Naive thymus-derived CD8-positive, alpha-beta T cell (primary cell): Measurements from ENCODE around the gene ADGRG3. TPM values are rescaled to one million over a fixed set of nuclear protein-coding genes. Genes with fewer than 3 reads are reported as not detected.

ENCODE experiments used
- ATAC-seq, 2 donors: fragments of 150-1000 bp; cut with Tn5 transposase in 1 of 2; sonication (Bioruptor Pico), chemical (Tn5 transposase) in 1 of 2; 1 replicate in 1 of 2; 2 replicates in 1 of 2; pipeline ENCODE4 v1.10.0; 2021; ENCODE audit warnings: mild to moderate bottlenecking in 2 of 2, moderate library complexity in 2 of 2
- POLR2A ChIA-PET: fragments of 350-600 bp; sonication (Branson Sonifier 250); formaldehyde crosslinking; loops from one replicate; lab custom pipeline; 2021; ENCODE audit warnings: antibody characterized with exemption; lab: Charles Lee
- DNase-seq, 10 donors: peaks; one replicate each; pipeline versions ENCODE4 v3.0.0 to v3.0.0-alpha.2; 2020 to 2022
- H3K27ac Mint-ChIP-seq, 10 donors: one replicate each; pipeline ENCODE4 v1.8.0; 2020 to 2022; ENCODE audit warnings: mild to moderate bottlenecking in 10 of 10, mixed read lengths in 10 of 10, moderate library complexity in 4 of 10, inconsistent platforms in 1 of 10
- H3K27me3 Mint-ChIP-seq, 5 donors: one replicate each; pipeline ENCODE4 v1.8.0; 2021 to 2022; ENCODE audit warnings: mixed read lengths in 5 of 5
- H3K36me3 Mint-ChIP-seq, 3 donors: one replicate each; pipeline ENCODE4 v1.8.0; 2020 to 2022; ENCODE audit warnings: mixed read lengths in 3 of 3, mild to moderate bottlenecking in 2 of 3, inconsistent platforms in 1 of 3
- H3K4me1 Mint-ChIP-seq, 4 donors: one replicate each; pipeline ENCODE4 v1.8.0; 2021 to 2022; ENCODE audit warnings: mixed read lengths in 4 of 4
- H3K4me3 Mint-ChIP-seq, 10 donors: one replicate each; pipeline ENCODE4 v1.8.0; 2020 to 2022; ENCODE audit warnings: mild to moderate bottlenecking in 10 of 10, mixed read lengths in 10 of 10, moderate library complexity in 6 of 10, inconsistent platforms in 1 of 10
- H3K9me3 Mint-ChIP-seq, 9 donors: one replicate each; pipeline ENCODE4 v1.8.0; 2020 to 2022; ENCODE audit warnings: mixed read lengths in 9 of 9, mild to moderate bottlenecking in 3 of 9, inconsistent platforms in 1 of 9, moderate library complexity in 1 of 9
- polyA plus RNA-seq, 3 donors: library from polyadenylated mRNA; unstranded; fragments of 300-500 nt; fragmentation: Illumina TruSeq; gene quantifications; one replicate each; pipeline ENCODE4 v1.2.3, GENCODE V29; 2021
- total RNA-seq, 8 experiments: library from RNA in 2 of 8; stranded (reverse) in 2 of 8; gene quantifications; one replicate each; pipeline ENCODE4 v1.2.3 and lab custom pipeline; 2021 to 2026

Gene ADGRG3
- total and polyA plus RNA-seq, 5 experiments from 2014 or later, result not detected

DNA sequence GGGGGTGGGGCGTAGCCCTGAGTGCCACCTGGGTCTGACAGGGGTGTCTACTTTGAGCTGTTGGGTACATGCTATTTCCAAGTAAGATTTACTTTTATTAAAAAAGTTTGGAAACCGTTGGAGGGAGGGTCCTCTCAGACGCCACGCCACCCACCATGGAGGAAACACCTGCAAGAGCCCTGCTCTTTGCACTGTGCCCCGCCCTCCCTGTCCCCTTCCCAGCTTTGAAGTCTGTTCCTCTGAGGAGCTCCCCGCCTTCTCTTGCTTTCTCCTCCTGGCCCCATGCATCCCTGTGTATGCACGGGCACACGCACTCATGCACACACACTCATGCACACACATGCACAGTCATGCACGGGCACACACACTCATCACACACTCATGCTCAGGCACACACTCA lies 24.2 kb upstream of the ADGRG3 start:
- Mint-ChIP-seq H3K36me3 (no peaks in the 10 kb centered on the region), H3K27me3 (peaks cover 0 to 1% (median 0%) of the 10 kb centered on the region in 5 donors), H3K27ac (no peak overlapping the region), H3K9me3 (no peaks in the 10 kb centered on the region), H3K4me1 (peaks cover 11 to 42% (median 28%) of the 10 kb centered on the region in 4 donors), H3K4me3 (no peak overlapping the region)
- DNase-seq (no peak), ATAC-seq (no peak)
- POLR2A ChIA-PET, result interaction anchor here (0.7 kb wide), 1 partner anchor 391 kb away, joined by 3 read pairs; no protein-coding TSS in a partner anchor

DNA sequence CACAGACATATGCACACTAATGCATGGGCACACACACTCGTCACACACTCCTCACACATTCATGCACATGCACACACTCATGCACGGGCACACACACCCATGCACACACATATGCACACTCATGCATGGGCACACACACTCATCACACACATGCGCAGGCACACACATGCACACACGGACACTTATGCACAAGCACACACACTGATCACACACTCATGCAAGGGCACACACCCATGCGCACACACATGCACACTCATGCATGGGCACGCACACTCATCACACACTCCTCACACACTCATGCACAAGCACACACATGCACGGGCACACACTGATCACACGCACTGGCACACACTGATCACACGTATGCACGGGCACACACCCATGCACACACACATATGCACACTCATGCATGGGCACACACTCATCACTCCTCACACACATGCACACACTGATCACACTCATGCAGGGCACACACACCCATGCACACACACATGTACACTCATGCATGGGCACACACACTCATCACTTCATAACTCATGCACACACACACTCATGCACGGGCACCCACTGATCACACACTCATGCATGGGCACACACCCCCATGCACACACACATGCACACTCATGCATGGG lies 23.6 kb upstream of the ADGRG3 start:
- H3K36me3 Mint-ChIP-seq, result no peaks in the 10 kb centered on the region
- no peak for DNase-seq
- H3K9me3 Mint-ChIP-seq, result no peaks in the 10 kb centered on the region
- POLR2A ChIA-PET, result no interaction called here
- ATAC-seq, result no peak
- peaks cover 0 to 1% (median 0%) of the 10 kb centered on the region in 5 donors for H3K27me3 Mint-ChIP-seq
- H3K27ac Mint-ChIP-seq, result no peak overlapping the region
- H3K4me1 Mint-ChIP-seq, result peaks cover 14 to 43% (median 30%) of the 10 kb centered on the region in 4 donors
- H3K4me3 Mint-ChIP-seq, result no peak overlapping the region

DNA sequence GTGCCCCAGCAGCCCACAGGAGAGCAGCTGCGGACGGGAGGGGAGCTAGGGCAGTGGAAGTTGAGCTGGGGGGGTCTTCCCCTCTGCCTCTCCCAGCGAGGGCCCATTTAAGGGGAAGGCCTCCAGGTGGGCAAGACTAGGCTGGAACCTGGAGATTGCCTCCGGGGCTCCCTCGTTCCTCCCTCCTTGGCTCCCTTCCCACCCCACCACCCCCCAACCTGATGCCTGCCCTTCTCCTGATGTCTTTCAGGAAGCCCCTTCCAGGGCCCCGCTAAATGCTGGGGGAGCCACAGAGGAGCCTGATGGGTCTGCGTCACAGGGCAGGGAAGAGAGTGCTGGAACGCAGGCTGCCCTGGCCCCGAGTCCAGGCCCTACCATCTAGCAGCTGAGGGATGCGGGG lies 22.9 kb upstream of the ADGRG3 start:
- Mint-ChIP-seq H3K4me1 (peaks cover 14 to 40% (median 30%) of the 10 kb centered on the region in 4 donors), H3K27me3 (peaks cover 0 to 1% (median 0%) of the 10 kb centered on the region in 5 donors), H3K4me3 (no peak overlapping the region), H3K9me3 (no peaks in the 10 kb centered on the region), H3K36me3 (no peaks in the 10 kb centered on the region), H3K27ac (peak overlapping the region in 1 of 10 donors; percentile 83)
- DNase-seq (no peak), ATAC-seq (no peak)
- POLR2A ChIA-PET, result no interaction called here

DNA sequence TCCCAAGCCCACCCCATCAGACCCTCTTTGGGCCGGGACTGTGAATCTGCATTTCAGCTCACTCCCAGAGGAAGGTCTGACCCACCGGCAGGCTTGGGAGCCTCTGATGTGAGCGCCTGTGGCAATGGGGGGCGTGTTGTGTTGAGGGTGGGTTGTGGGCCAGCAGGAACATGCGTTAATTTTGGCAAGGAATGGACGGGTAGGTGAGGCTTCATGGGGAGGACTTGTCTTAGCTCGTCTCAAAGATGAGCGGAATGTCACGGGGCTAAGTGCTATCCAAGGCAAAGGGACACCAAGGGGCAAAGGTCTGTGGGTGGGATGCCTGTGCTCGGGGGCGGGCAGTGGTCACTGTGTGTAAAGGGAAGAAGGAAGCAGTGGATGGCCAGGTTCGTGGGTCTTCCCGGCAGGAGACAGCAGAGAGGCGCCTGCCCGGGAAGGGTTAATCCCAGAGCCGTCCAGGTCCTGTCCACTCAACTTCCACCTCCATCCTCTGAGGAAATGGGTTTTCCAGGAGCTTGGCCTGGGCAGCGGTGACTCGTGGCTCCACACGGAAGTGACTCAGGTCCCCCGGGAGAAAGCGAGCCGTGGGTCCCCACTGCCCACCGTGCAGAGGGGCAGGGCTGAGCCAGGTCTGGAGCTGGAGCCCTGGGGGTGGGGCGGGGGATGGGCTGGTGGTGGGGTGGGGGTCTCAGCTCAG lies 22.3 kb upstream of the ADGRG3 start:
- peak overlapping the region in 3 of 10 donors; percentile 60 to 83 (median 64) for H3K27ac Mint-ChIP-seq
- H3K36me3 Mint-ChIP-seq, result no peaks in the 10 kb centered on the region
- no peak overlapping the region for H3K4me3 Mint-ChIP-seq
- POLR2A ChIA-PET, result interaction anchor here (0.7 kb wide), 1 partner anchor 51 kb away, joined by 3 read pairs; no protein-coding TSS in a partner anchor
- no peak for DNase-seq
- peaks cover 14 to 40% (median 30%) of the 10 kb centered on the region in 4 donors for H3K4me1 Mint-ChIP-seq
- peaks cover 0 to 1% (median 0%) of the 10 kb centered on the region in 5 donors for H3K27me3 Mint-ChIP-seq
- no peak for ATAC-seq
- no peaks in the 10 kb centered on the region for H3K9me3 Mint-ChIP-seq

DNA sequence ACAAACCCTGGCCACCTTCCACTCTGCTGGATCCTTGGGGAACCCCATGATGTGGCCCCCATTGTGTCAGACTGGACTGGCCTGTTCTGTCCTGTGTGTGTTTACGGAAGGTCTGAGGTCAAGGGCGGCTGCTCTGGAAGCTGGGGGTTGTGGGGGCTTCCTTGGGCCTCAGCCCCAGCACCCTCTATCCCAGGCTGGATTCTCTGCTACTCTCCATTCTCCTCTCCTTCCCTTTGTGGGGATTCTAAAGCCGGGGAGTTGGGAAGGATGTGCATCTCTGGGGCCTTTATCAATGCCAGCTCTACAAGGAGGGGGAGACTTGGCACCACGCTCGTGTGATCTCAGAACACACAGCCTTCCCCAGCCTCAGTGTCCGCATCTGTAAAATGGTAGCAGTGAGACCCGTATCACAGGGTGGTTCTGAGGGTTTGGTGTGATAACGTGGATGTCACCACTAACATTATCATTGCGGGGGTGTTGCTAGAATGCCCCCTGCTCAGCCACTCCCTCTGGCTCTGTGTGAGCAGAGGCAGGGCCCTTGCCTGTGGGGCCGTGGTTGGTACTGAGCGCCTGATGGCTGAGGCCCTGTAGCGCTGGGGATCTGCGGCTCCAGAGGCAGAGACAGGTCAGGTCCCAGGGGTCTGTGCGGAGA lies 21.6 kb upstream of the ADGRG3 start:
- H3K4me1 Mint-ChIP-seq, result peaks cover 15 to 43% (median 35%) of the 10 kb centered on the region in 4 donors
- H3K27ac Mint-ChIP-seq, result peak overlapping the region in 4 of 10 donors; percentile 33 to 85 (median 52)
- POLR2A ChIA-PET, result interaction anchor here (0.6 to 3.8 kb wide), 4 partner anchors 52 to 69 kb away, joined by 3 to 20 read pairs (median 4); no protein-coding TSS in a partner anchor
- H3K9me3 Mint-ChIP-seq, result no peaks in the 10 kb centered on the region
- DNase-seq, result peak in 2 of 10 donors; percentile 21 to 31
- peak in 1 of 2 donors; percentile 44 for ATAC-seq
- H3K4me3 Mint-ChIP-seq, result peak overlapping the region in 2 of 10 donors; percentile 42 to 88
- H3K36me3 Mint-ChIP-seq, result no peaks in the 10 kb centered on the region
- H3K27me3 Mint-ChIP-seq, result no peaks in the 10 kb centered on the region

DNA sequence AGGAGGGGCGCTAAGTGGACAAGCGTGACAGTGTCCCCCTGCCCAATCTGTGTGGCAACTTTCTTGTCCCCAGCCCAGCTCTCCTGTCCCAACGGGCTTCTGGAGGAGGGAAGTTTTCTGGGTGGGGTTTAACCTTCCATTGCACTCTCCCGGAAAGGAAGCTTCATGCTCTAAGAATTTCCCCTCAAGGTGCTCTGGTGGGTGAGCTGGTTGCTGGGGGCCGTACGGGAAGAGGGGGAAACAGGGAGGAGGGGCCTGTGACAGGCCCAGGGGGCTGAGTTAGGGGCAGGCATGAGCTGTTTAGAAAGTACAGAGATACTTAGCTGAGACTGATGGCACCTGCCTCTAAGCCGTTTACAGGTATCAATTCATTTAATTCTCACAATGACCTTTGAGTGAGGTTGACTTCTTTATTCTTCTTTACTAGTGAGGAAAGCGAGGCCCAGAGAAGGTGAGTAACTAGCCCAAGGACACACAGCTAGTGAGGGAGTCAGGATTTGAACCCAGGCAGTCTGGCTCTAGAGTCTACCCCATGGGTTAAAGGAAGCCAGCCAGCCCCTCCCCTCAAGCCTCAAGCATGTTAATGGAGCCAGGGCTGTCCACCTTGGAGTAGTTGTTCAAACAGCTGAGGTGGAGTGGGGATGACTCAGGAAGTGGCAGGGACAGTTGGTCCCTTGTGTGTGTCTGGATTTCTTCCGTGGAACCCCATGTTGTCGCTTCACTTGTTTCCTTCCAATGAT lies 20.8 kb upstream of the ADGRG3 start:
- H3K27me3 Mint-ChIP-seq, result no peaks in the 10 kb centered on the region

DNA sequence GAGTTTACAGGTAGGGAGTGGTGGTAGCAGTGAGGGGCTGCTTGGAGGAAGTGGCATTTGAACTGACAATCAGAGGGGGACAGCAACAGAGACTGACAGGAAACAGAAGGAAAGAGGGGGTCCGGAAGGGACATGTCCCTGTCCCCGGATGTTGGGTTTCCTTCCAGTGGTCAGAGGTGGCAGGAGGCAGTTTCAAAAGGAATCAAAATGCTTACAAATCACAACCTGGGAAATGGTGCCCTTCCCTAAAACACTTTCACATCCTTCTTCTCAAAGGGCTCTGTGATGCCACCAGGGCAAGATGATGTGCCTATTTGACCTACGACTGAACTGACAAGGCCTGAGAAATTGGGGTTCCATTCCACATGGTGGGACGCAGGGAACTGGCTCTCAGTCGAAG lies 20.0 kb upstream of the ADGRG3 start:
- Mint-ChIP-seq H3K4me3 (peak overlapping the region in 6 of 10 donors; percentile 11 to 88 (median 44)), H3K27ac (peak overlapping the region; percentile 29 to 90 (median 52)), H3K27me3 (no peaks in the 10 kb centered on the region), H3K36me3 (no peaks in the 10 kb centered on the region), H3K9me3 (no peaks in the 10 kb centered on the region), H3K4me1 (peaks cover 23 to 47% (median 42%) of the 10 kb centered on the region in 4 donors)
- DNase-seq (no peak), ATAC-seq (no peak)
- POLR2A ChIA-PET, result interaction anchor here (3.8 kb wide), 1 partner anchor 71 kb away, joined by 20 read pairs; no protein-coding TSS in a partner anchor

More for the DNA sequence above, 20.8 kb upstream of the ADGRG3 start:
- no peaks in the 10 kb centered on the region for H3K36me3 Mint-ChIP-seq
- peak in 1 of 2 donors; percentile 32 for ATAC-seq
- POLR2A ChIA-PET, result interaction anchor here (0.6 to 3.8 kb wide), 4 partner anchors 53 to 70 kb away, joined by 3 to 20 read pairs (median 4); no protein-coding TSS in a partner anchor
- H3K27ac Mint-ChIP-seq, result peak overlapping the region in 8 of 10 donors; percentile 27 to 90 (median 68)
- no peak for DNase-seq
- H3K4me3 Mint-ChIP-seq, result peak overlapping the region in 7 of 10 donors; percentile 12 to 88 (median 47)
- H3K9me3 Mint-ChIP-seq, result no peaks in the 10 kb centered on the region
- H3K4me1 Mint-ChIP-seq, result peaks cover 23 to 49% (median 42%) of the 10 kb centered on the region in 4 donors

DNA sequence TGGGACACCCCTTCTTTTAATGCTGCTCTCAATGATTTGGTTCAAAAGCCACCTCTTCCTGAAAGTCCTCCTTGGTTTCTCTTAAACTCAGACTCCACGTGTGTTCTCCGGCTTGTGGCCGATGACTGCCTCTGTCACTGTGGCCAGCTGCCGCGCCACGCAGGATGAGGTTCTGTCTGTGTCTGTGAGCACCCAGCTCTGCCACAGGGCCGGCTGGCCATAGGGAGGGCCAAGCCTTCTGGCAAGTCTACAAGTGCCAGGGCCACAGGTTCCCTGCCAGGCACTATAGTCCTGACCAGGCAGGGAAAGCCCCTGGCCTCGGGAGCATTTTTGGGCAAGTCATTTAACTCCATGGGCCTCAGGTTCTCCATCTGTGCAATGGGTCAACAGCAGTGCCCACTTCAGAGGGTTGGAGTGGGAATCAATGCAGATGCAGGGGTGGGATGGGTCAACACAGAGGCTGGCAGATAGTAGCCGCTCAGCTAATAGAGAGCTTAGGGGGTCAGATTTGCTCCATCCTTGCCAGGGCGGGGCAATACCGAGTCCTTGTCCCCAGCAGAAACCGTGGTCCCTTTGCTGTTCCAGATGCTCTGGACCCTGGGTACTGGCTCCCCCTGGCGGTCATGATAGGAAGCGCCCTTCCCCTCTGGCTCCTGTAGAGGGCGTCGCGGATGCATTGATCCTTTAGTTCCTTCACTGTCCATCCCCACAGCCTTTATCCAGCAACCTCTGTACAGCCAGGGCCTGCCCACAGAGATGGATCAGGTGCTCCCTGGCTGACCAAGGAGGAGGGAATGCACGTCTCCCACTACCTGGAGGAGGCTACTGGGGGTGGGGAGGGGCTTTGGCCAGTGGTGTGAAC lies 19.3 kb upstream of the ADGRG3 start:
- peak; percentile 78 to 90 for ATAC-seq
- peaks cover 23 to 47% (median 41%) of the 10 kb centered on the region in 4 donors for H3K4me1 Mint-ChIP-seq
- POLR2A ChIA-PET, result interaction anchor here (3.8 kb wide), 1 partner anchor 72 kb away, joined by 20 read pairs; no protein-coding TSS in a partner anchor
- H3K9me3 Mint-ChIP-seq, result no peaks in the 10 kb centered on the region
- peak overlapping the region in 6 of 10 donors; percentile 36 to 88 (median 57) for H3K4me3 Mint-ChIP-seq
- peak overlapping the region in 8 of 10 donors; percentile 42 to 90 (median 68) for H3K27ac Mint-ChIP-seq
- no peaks in the 10 kb centered on the region for H3K36me3 Mint-ChIP-seq
- peak; percentile 71 to 92 (median 82) for DNase-seq
- H3K27me3 Mint-ChIP-seq, result no peaks in the 10 kb centered on the region

DNA sequence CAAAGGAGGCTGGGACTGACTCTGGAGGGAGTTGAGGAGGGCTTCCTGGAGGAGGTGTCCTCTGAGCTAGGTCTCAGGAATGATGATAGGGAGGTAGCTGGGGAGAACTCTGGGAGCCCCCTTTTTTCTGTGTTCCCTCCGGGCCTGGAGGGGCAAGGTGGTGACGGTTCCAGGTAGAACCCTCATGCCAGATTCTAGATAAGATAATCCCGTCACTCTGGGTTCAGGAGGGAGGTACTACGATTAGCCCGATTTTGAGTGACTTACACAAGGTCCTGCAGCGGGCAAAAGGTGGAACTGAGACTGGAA lies 18.7 kb upstream of the ADGRG3 start:
- H3K27ac Mint-ChIP-seq, result peak overlapping the region in 5 of 10 donors; percentile 42 to 90 (median 69)
- H3K4me3 Mint-ChIP-seq, result peak overlapping the region in 2 of 10 donors; percentile 80 to 88

DNA sequence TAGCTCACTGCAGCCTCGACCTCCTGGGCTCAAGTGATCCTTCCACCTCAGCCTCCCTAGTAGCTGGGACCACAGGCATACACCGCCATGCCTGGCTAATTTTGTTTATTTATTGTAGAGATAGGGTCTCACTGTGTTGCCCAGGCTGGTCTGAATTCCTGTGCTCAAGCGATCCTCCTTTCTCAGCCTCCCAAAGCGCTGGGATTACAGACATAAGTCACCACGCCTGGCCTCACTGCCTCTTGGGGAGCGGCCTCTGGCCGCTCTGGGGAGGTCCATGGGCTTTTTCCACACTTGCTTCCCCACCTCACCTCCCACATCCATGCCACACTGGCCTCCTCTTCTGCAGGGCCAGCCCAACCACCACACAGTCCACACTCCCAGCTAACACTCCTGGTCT lies 18.3 kb upstream of the ADGRG3 start:
- peaks cover 23 to 47% (median 41%) of the 10 kb centered on the region in 4 donors for H3K4me1 Mint-ChIP-seq
- H3K36me3 Mint-ChIP-seq, result no peaks in the 10 kb centered on the region
- POLR2A ChIA-PET, result interaction anchor here (3.8 kb wide), 1 partner anchor 73 kb away, joined by 20 read pairs; no protein-coding TSS in a partner anchor
- peak overlapping the region in 1 of 10 donors; percentile 48 for H3K27ac Mint-ChIP-seq
- no peaks in the 10 kb centered on the region for H3K27me3 Mint-ChIP-seq
- H3K9me3 Mint-ChIP-seq, result no peaks in the 10 kb centered on the region
- no peak overlapping the region for H3K4me3 Mint-ChIP-seq
- DNase-seq (no peak), ATAC-seq (no peak)

More for the DNA sequence above, 18.7 kb upstream of the ADGRG3 start:
- ATAC-seq (no peak), DNase-seq (no peak)
- H3K36me3 Mint-ChIP-seq, result no peaks in the 10 kb centered on the region
- H3K27me3 Mint-ChIP-seq, result no peaks in the 10 kb centered on the region
- POLR2A ChIA-PET, result interaction anchor here (3.8 kb wide), 1 partner anchor 72 kb away, joined by 20 read pairs; no protein-coding TSS in a partner anchor
- H3K4me1 Mint-ChIP-seq, result peaks cover 23 to 47% (median 41%) of the 10 kb centered on the region in 4 donors
- H3K9me3 Mint-ChIP-seq, result no peaks in the 10 kb centered on the region
